ENCODE data around the gene STK16. TPM values are rescaled to one million over a fixed set of nuclear protein-coding genes. Genes with fewer than 3 reads are reported as not detected.
A peak's percentile ranks its signal among the peaks of the same experiment; 100 is the strongest.

Gene STK16
- total and polyA plus RNA-seq, 9 donors, result 12.5 to 23.1 (median 18.9) TPM

- Histone ChIP-seq H3K4me3 (ENCODE audit: low read length) (no peak overlapping the region), H3K36me3 (ENCODE audit: control insufficient read depth, insufficient read depth, low read length) (peaks cover 37% of the 10 kb centered on the region), H3K9me3 (replicated peaks; ENCODE audit: control insufficient read depth, low read depth, low read length) (no peaks in the 10 kb centered on the region), H3K27me3 (ENCODE audit: control insufficient read depth, insufficient read depth, low read length) (no peaks in the 10 kb centered on the region), H3K27ac (ENCODE audit: low read length) (no peak overlapping the region), H3K4me1 (ENCODE audit: control insufficient read depth, insufficient read depth, low read length) (peaks cover 47% of the 10 kb centered on the region)
- 66% methylated on average over 10 of the region's 10 CpGs for WGBS (ENCODE audit: insufficient coverage)
- DNase-seq, result no peak
Observed at GRCh38 chr2:219287580-219288265, 42.4 kb downstream of the STK16 start.

GRCh38 chr2:219289195-219289536 lies 43.9 kb downstream of the STK16 start:
- H3K36me3 ChIP-seq (ENCODE audit: control insufficient read depth, insufficient read depth, low read length), result peaks cover 23% of the 10 kb centered on the region
- no peaks in the 10 kb centered on the region for H3K27me3 ChIP-seq (ENCODE audit: control insufficient read depth, insufficient read depth, low read length)
- WGBS (ENCODE audit: insufficient coverage), result 40% methylated on average over 5 of the region's 6 CpGs
- peaks cover 53% of the 10 kb centered on the region for H3K4me1 ChIP-seq (ENCODE audit: control insufficient read depth, insufficient read depth, low read length)
- peak overlapping the region; percentile 90 for H3K27ac ChIP-seq (ENCODE audit: low read length)
- no peaks in the 10 kb centered on the region for H3K9me3 ChIP-seq (replicated peaks; ENCODE audit: control insufficient read depth, low read depth, low read length)
- no peak for DNase-seq
- H3K4me3 ChIP-seq (ENCODE audit: low read length), result no peak overlapping the region

- H3K36me3 ChIP-seq (ENCODE audit: control insufficient read depth, insufficient read depth, low read length), result peaks cover 18% of the 10 kb centered on the region
- 60% methylated on average over 5 of the region's 16 CpGs for WGBS (ENCODE audit: insufficient coverage)
- peaks cover 54% of the 10 kb centered on the region for H3K4me1 ChIP-seq (ENCODE audit: control insufficient read depth, insufficient read depth, low read length)
- H3K27ac ChIP-seq (ENCODE audit: low read length), result peak overlapping the region; percentile 90
- peak; percentile 96 for DNase-seq
- no peaks in the 10 kb centered on the region for H3K27me3 ChIP-seq (ENCODE audit: control insufficient read depth, insufficient read depth, low read length)
- no peaks in the 10 kb centered on the region for H3K9me3 ChIP-seq (replicated peaks; ENCODE audit: control insufficient read depth, low read depth, low read length)
- no peak overlapping the region for H3K4me3 ChIP-seq (ENCODE audit: low read length)
Observed at GRCh38 chr2:219289537-219290361, 44.5 kb downstream of the STK16 start.

- Histone ChIP-seq H3K9me3 (replicated peaks; ENCODE audit: control insufficient read depth, low read depth, low read length) (no peaks in the 10 kb centered on the region), H3K27me3 (ENCODE audit: control insufficient read depth, insufficient read depth, low read length) (no peaks in the 10 kb centered on the region), H3K27ac (ENCODE audit: low read length) (peak overlapping the region; percentile 90), H3K4me3 (ENCODE audit: low read length) (no peak overlapping the region), H3K4me1 (ENCODE audit: control insufficient read depth, insufficient read depth, low read length) (peaks cover 52% of the 10 kb centered on the region), H3K36me3 (ENCODE audit: control insufficient read depth, insufficient read depth, low read length) (peaks cover 9% of the 10 kb centered on the region)
- no peak for DNase-seq
- WGBS (ENCODE audit: insufficient coverage), result 66% methylated on average over 10 of the region's 16 CpGs
Observed at GRCh38 chr2:219290381-219291171, 45.3 kb downstream of the STK16 start.

DNA sequence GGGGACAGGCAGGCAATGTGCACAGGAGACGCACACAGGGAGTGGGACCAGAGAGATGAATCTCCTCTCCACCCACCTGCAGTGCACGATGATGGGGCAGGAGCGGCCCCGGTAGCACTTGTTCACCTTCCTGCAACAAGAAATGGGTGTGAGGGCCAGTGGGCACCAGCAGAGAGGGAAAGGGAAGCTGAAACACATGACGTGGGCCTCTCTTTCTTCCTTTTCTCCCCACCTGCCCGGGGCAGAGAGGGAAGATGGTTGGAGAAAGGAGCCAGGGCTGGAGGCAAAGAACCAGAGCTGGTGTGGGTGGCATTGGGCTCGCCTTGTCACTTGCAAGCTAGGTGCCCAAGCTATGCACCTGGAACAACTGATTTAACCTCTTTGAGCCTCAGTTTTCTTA lies 46.1 kb downstream of the STK16 start:
- Histone ChIP-seq H3K4me1 (ENCODE audit: control insufficient read depth, insufficient read depth, low read length) (peaks cover 45% of the 10 kb centered on the region), H3K27me3 (ENCODE audit: control insufficient read depth, insufficient read depth, low read length) (no peaks in the 10 kb centered on the region), H3K36me3 (ENCODE audit: control insufficient read depth, insufficient read depth, low read length) (peaks cover 7% of the 10 kb centered on the region), H3K4me3 (ENCODE audit: low read length) (no peak overlapping the region), H3K27ac (ENCODE audit: low read length) (no peak overlapping the region), H3K9me3 (replicated peaks; ENCODE audit: control insufficient read depth, low read depth, low read length) (no peaks in the 10 kb centered on the region)
- DNase-seq, result no peak
- WGBS (ENCODE audit: insufficient coverage), result 33% methylated on average over 1 of the region's 7 CpGs

DNA sequence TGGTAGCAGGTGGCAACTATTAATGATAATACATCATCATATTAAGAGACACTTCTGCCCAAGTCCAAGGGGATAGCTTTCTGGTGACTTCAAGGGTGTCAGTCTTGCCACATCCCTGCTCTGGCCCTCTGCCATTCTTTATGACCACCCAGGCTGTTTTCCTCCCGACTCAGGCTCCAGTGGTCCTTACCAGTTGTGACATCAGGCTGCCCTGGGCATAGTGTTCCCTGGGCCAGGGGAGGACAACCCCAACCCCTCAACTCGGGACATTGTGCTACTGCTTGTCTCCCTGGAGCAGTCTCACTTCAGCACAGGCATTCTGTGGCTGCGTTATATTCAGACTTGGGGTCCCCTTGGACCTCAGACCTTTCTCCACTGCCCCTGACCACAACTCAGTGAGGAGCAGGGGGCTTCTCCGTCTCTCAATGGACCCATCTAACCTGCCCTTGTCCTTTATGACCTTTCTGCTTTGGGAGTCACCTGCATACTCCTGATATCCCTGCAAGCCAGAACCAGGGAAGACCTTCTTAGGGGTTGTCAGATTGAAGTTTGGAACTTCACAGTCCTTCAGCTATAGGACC lies 46.7 kb downstream of the STK16 start:
- Histone ChIP-seq H3K27ac (ENCODE audit: low read length) (no peak overlapping the region), H3K27me3 (ENCODE audit: control insufficient read depth, insufficient read depth, low read length) (no peaks in the 10 kb centered on the region), H3K36me3 (ENCODE audit: control insufficient read depth, insufficient read depth, low read length) (peaks cover under 1% of the 10 kb centered on the region), H3K4me3 (ENCODE audit: low read length) (no peak overlapping the region), H3K9me3 (replicated peaks; ENCODE audit: control insufficient read depth, low read depth, low read length) (no peaks in the 10 kb centered on the region), H3K4me1 (ENCODE audit: control insufficient read depth, insufficient read depth, low read length) (peaks cover 39% of the 10 kb centered on the region)
- WGBS (ENCODE audit: insufficient coverage), result 59% methylated on average over 3 of the region's 4 CpGs
- no peak for DNase-seq

DNA sequence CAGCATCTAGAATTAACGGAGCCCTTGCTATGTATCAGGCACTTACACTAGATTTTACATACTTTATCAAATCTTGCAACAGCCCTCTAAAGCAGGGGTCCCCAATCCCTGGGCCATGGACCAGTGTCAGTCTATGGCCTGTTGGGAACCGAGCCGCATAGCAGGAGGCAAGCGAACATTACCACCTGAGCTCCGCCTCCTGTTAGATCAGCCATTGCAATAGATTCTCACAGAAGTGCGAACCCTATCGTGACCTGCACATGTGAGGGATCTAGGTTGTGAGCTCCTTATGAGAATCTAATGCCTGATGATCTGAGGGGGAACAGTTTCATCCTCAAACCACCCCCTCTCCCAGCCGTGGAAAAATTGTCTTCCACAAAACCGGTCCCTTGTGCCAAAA lies 47.3 kb downstream of the STK16 start:
- H3K36me3 ChIP-seq (ENCODE audit: control insufficient read depth, insufficient read depth, low read length), result no peaks in the 10 kb centered on the region
- no peak overlapping the region for H3K27ac ChIP-seq (ENCODE audit: low read length)
- DNase-seq, result no peak
- H3K4me1 ChIP-seq (ENCODE audit: control insufficient read depth, insufficient read depth, low read length), result peaks cover 35% of the 10 kb centered on the region
- no CpG with 5 or more reads among the region's 9 CpGs for WGBS (ENCODE audit: insufficient coverage)
- no peak overlapping the region for H3K4me3 ChIP-seq (ENCODE audit: low read length)
- no peaks in the 10 kb centered on the region for H3K27me3 ChIP-seq (ENCODE audit: control insufficient read depth, insufficient read depth, low read length)
- no peaks in the 10 kb centered on the region for H3K9me3 ChIP-seq (replicated peaks; ENCODE audit: control insufficient read depth, low read depth, low read length)

GRCh38 chr2:219293736-219294231 lies 48.5 kb downstream of the STK16 start:
- Histone ChIP-seq H3K4me3 (ENCODE audit: low read length) (no peak overlapping the region), H3K4me1 (ENCODE audit: control insufficient read depth, insufficient read depth, low read length) (peaks cover 36% of the 10 kb centered on the region), H3K9me3 (replicated peaks; ENCODE audit: control insufficient read depth, low read depth, low read length) (no peaks in the 10 kb centered on the region), H3K36me3 (ENCODE audit: control insufficient read depth, insufficient read depth, low read length) (no peaks in the 10 kb centered on the region), H3K27me3 (ENCODE audit: control insufficient read depth, insufficient read depth, low read length) (peaks cover 3% of the 10 kb centered on the region), H3K27ac (ENCODE audit: low read length) (peak overlapping the region; percentile 60)
- 45% methylated on average over 2 of the region's 5 CpGs for WGBS (ENCODE audit: insufficient coverage)
- DNase-seq, result peak; percentile 44

DNA sequence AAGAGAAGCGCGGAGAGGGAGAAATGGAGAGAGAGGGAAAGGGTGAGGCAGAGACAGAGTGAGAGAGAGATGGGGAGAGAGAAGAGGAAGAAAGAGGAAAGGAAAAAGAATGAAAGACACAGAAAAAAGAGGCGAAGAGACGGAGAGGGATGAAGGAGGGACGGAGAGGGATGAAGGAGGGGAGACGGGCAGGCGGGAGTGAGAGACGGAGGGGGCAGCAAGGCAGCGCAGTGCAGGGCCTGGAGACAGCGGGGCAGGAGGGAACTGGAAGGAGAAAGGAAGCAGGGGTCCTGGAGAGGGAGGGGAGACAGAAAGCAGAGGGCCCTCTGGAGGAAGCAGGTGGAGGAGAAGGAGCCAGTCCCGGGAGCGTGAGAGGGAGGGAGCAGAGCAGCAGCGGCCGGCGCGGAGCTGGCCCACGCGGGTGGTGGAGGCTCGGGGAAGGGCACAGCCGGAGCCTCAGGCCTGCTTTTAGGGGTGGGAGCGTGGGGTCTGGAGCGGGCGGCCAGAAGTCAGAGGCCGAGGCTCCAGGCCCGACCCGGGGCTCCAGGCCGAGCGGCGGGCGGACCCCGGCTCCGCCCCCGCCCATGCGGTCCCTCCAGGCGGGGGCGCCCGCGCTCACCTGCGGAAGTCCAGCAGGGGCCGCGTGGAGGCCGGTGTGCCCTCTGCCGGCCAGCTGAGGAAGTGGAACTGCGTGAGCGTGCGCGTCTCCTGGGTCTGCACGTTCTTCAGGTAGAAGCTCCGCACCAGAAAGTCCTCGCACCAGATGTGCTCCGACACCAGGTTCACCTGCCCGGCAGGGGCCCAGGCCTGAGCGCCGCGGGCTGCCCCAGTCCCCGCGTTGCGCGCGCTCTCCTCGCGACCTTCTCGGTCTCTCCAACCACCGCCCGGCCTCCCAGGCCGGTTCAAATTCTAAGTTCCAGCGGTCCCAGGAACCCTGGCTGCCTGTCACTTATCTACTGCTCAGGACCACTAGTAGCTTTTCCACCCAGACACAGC lies 49.4 kb downstream of the STK16 start:
- WGBS (ENCODE audit: insufficient coverage), result 3% methylated on average over 67 of the region's 67 CpGs
- DNase-seq, result peak; percentile 90
- H3K36me3 ChIP-seq (ENCODE audit: control insufficient read depth, insufficient read depth, low read length), result no peaks in the 10 kb centered on the region

More for the DNA sequence above, 49.4 kb downstream of the STK16 start:
- H3K27ac ChIP-seq (ENCODE audit: low read length), result peak overlapping the region; percentile 60
- peaks cover 30% of the 10 kb centered on the region for H3K4me1 ChIP-seq (ENCODE audit: control insufficient read depth, insufficient read depth, low read length)
- no peaks in the 10 kb centered on the region for H3K9me3 ChIP-seq (replicated peaks; ENCODE audit: control insufficient read depth, low read depth, low read length)
- H3K27me3 ChIP-seq (ENCODE audit: control insufficient read depth, insufficient read depth, low read length), result peaks cover 12% of the 10 kb centered on the region
- H3K4me3 ChIP-seq (ENCODE audit: low read length), result peak overlapping the region; percentile 58
